ENCODE data around the gene ANKRD33B. TPM values are rescaled to one million over a fixed set of nuclear protein-coding genes. Genes with fewer than 3 reads are reported as not detected.

ANKRD33B gene
- total and polyA plus RNA-seq, 2 donors (not counting 1 experiment from before 2014, with no cell fraction given): 7.7 to 7.8 TPM

GRCh38 chr5:10655161-10655971 is 91.5 kb downstream of the ANKRD33B start:
- TF ChIP-seq EZH2 (IDR thresholded peaks at IDR 0.05; ENCODE audit: low read length, missing control alignments) (no peak), CTCF (conservative IDR thresholded peaks at IDR 0.05 in 1 of 2, IDR thresholded peaks at IDR 0.05 in 1 of 2; ENCODE audit: low read depth in 1 of 2, low read length in 2 of 2) (no peak)
- H3K4me1 ChIP-seq (ENCODE audit: control insufficient read depth, extremely low read depth, insufficient read depth, low read length): no peaks in the 10 kb centered on the region
- no peak overlapping the region for H3K4me2 ChIP-seq (ENCODE audit: extremely low read depth, insufficient read depth, low read length)
- H4K20me1 ChIP-seq (ENCODE audit: control insufficient read depth, extremely low read depth, insufficient read depth, low read length): no peaks in the 10 kb centered on the region
- no peak overlapping the region for H3K27ac ChIP-seq (ENCODE audit: insufficient read depth, low read length)
- DNase-seq (ENCODE audit: low read depth in 2 of 2): peak in 1 of 2 donors; percentile 68
- H3K9ac ChIP-seq (ENCODE audit: insufficient read depth, low read length): no peak overlapping the region
- H2AFZ ChIP-seq (ENCODE audit: low read length): no peak overlapping the region
- no peaks in the 10 kb centered on the region for H3K36me3 ChIP-seq (ENCODE audit: control insufficient read depth, insufficient read depth, low read length)
- no peaks in the 10 kb centered on the region for H3K79me2 ChIP-seq (ENCODE audit: control insufficient read depth, insufficient read depth, low read length)
- H3K9me3 ChIP-seq (ENCODE audit: control insufficient read depth, insufficient read depth, low read depth, low read length): no peaks in the 10 kb centered on the region
- no peak overlapping the region for H3K4me3 ChIP-seq (replicated peaks in 1 of 4; ENCODE audit: control extremely low read depth in 1 of 4, insufficient read depth in 1 of 4, low read depth in 3 of 4, low read length in 4 of 4)
- H3K27me3 ChIP-seq (ENCODE audit: control insufficient read depth, insufficient read depth, low read length): no peaks in the 10 kb centered on the region

- no peak overlapping the region for H3K4me2 ChIP-seq (ENCODE audit: extremely low read depth, insufficient read depth, low read length)
- TF ChIP-seq EZH2 (IDR thresholded peaks at IDR 0.05; ENCODE audit: low read length, missing control alignments): no peak
- TF ChIP-seq CTCF (conservative IDR thresholded peaks at IDR 0.05 in 1 of 2, IDR thresholded peaks at IDR 0.05 in 1 of 2; ENCODE audit: low read depth in 1 of 2, low read length in 2 of 2): no peak
- H3K27ac ChIP-seq (ENCODE audit: insufficient read depth, low read length): no peak overlapping the region
- no peaks in the 10 kb centered on the region for H3K79me2 ChIP-seq (ENCODE audit: control insufficient read depth, insufficient read depth, low read length)
- no peak overlapping the region for H3K9ac ChIP-seq (ENCODE audit: insufficient read depth, low read length)
- H3K27me3 ChIP-seq (ENCODE audit: control insufficient read depth, insufficient read depth, low read length): no peaks in the 10 kb centered on the region
- no peaks in the 10 kb centered on the region for H3K9me3 ChIP-seq (ENCODE audit: control insufficient read depth, insufficient read depth, low read depth, low read length)
- no peak overlapping the region for H3K4me3 ChIP-seq (replicated peaks in 1 of 4; ENCODE audit: control extremely low read depth in 1 of 4, insufficient read depth in 1 of 4, low read depth in 3 of 4, low read length in 4 of 4)
- no peak for DNase-seq (ENCODE audit: low read depth in 2 of 2)
- no peaks in the 10 kb centered on the region for H3K36me3 ChIP-seq (ENCODE audit: control insufficient read depth, insufficient read depth, low read length)
- H2AFZ ChIP-seq (ENCODE audit: low read length): no peak overlapping the region
- H4K20me1 ChIP-seq (ENCODE audit: control insufficient read depth, extremely low read depth, insufficient read depth, low read length): no peaks in the 10 kb centered on the region
- H3K4me1 ChIP-seq (ENCODE audit: control insufficient read depth, extremely low read depth, insufficient read depth, low read length): no peaks in the 10 kb centered on the region
Observed at GRCh38 chr5:10655972-10656830, 92.3 kb downstream of the ANKRD33B start.

GRCh38 chr5:10658265-10658664 is 94.4 kb downstream of the ANKRD33B start:
- Histone ChIP-seq H2AFZ (ENCODE audit: low read length) (no peak overlapping the region), H3K9ac (ENCODE audit: insufficient read depth, low read length) (no peak overlapping the region), H4K20me1 (ENCODE audit: control insufficient read depth, extremely low read depth, insufficient read depth, low read length) (no peaks in the 10 kb centered on the region), H3K9me3 (ENCODE audit: control insufficient read depth, insufficient read depth, low read depth, low read length) (no peaks in the 10 kb centered on the region), H3K4me3 (replicated peaks in 1 of 4; ENCODE audit: control extremely low read depth in 1 of 4, insufficient read depth in 1 of 4, low read depth in 3 of 4, low read length in 4 of 4) (no peak overlapping the region), H3K4me1 (ENCODE audit: control insufficient read depth, extremely low read depth, insufficient read depth, low read length) (no peaks in the 10 kb centered on the region), H3K4me2 (ENCODE audit: extremely low read depth, insufficient read depth, low read length) (no peak overlapping the region), H3K36me3 (ENCODE audit: control insufficient read depth, insufficient read depth, low read length) (no peaks in the 10 kb centered on the region), H3K79me2 (ENCODE audit: control insufficient read depth, insufficient read depth, low read length) (no peaks in the 10 kb centered on the region), H3K27ac (ENCODE audit: insufficient read depth, low read length) (no peak overlapping the region), H3K27me3 (ENCODE audit: control insufficient read depth, insufficient read depth, low read length) (no peaks in the 10 kb centered on the region)
- DNase-seq (ENCODE audit: low read depth in 2 of 2): no peak
- TF ChIP-seq EZH2 (IDR thresholded peaks at IDR 0.05; ENCODE audit: low read length, missing control alignments): no peak
- TF ChIP-seq CTCF (conservative IDR thresholded peaks at IDR 0.05 in 1 of 2, IDR thresholded peaks at IDR 0.05 in 1 of 2; ENCODE audit: low read depth in 1 of 2, low read length in 2 of 2): no peak

Data from fibroblast of lung (primary cell).